Nephron (organoid): Measurements from ENCODE around the gene OR10A5.

Source experiments
- H3K27ac Mint-ChIP-seq, 3 experiments: 2 replicates each; pipeline ENCODE4 v1.8.0; 2020; ENCODE audit warnings: mixed read lengths in 3 of 3, mild to moderate bottlenecking in 2 of 3, moderate library complexity in 1 of 3
- H3K27me3 Mint-ChIP-seq: 2 replicates; pipeline ENCODE4 v1.8.0; 2021; ENCODE audit warnings: low read depth, mild to moderate bottlenecking, moderate library complexity, mixed read lengths
- H3K36me3 Mint-ChIP-seq: 2 replicates; pipeline ENCODE4 v1.8.0; 2020; ENCODE audit warnings: low read depth, mixed read lengths
- H3K4me1 Mint-ChIP-seq: 2 replicates; pipeline ENCODE4 v1.8.0; 2020; ENCODE audit warnings: mixed read lengths
- H3K4me3 Mint-ChIP-seq, 3 experiments: 2 replicates each; pipeline ENCODE4 v1.8.0; 2020; ENCODE audit warnings: mild to moderate bottlenecking in 3 of 3, mixed read lengths in 3 of 3, moderate library complexity in 2 of 3
- H3K9me3 Mint-ChIP-seq: 2 replicates; pipeline ENCODE4 v1.8.0; 2020; ENCODE audit warnings: mixed read lengths
- CTCF ChIP-seq, 3 experiments: fragments of 200-600 bp; sonication (generic); IDR thresholded peaks; one replicate each; pipeline ENCODE4 v1.5.0; 2021; ENCODE audit warnings: antibody characterized with exemption in 3 of 3; ENCODE audit not compliant: unreplicated experiment in 3 of 3

OR10A5 gene

GRCh38 chr11:6894097-6894496 is 48.6 kb downstream of the OR10A5 start:
- H3K9me3 Mint-ChIP-seq = no peaks in the 10 kb centered on the region
- H3K27me3 Mint-ChIP-seq = peaks cover 4% of the 10 kb centered on the region
- no peaks in the 10 kb centered on the region for H3K36me3 Mint-ChIP-seq
- no peak overlapping the region for H3K27ac Mint-ChIP-seq
- no peak for TF ChIP-seq CTCF (IDR thresholded peaks at IDR 0.05; ENCODE audit: unreplicated experiment in 3 of 3)
- no peak overlapping the region for H3K4me3 Mint-ChIP-seq
- no peaks in the 10 kb centered on the region for H3K4me1 Mint-ChIP-seq

- no peaks in the 10 kb centered on the region for H3K9me3 Mint-ChIP-seq
- H3K27me3 Mint-ChIP-seq = peaks cover 4% of the 10 kb centered on the region
- H3K4me1 Mint-ChIP-seq = no peaks in the 10 kb centered on the region
- no peaks in the 10 kb centered on the region for H3K36me3 Mint-ChIP-seq
- H3K4me3 Mint-ChIP-seq = no peak overlapping the region
- no peak for TF ChIP-seq CTCF (IDR thresholded peaks at IDR 0.05; ENCODE audit: unreplicated experiment in 3 of 3)
- H3K27ac Mint-ChIP-seq = no peak overlapping the region
These were observed 49.5 kb downstream of the OR10A5 start for GRCh38 chr11:6895010-6895409.
